HepG2 (cell line): ENCODE measurements around the gene NTN3. TPM values are rescaled to one million over a fixed set of nuclear protein-coding genes. Genes with fewer than 3 reads are reported as not detected.

ENCODE experiments used
- ATAC-seq: fragments of 200-7000 bp; cut with Tn5 transposase; 3 replicates; pipeline ENCODE4 v1.9.1; 2020; ENCODE audit warnings: mild to moderate bottlenecking, moderate library complexity
- BruUV-seq: library from RNA; stranded (reverse); fragments of 400-500 nt; replicated peaks from 2 replicates; lab custom pipeline; 2021; lab: Mats Ljungman, UMichigan
- CTCF ChIA-PET: fragments of 300-600 bp; formaldehyde crosslinking; extraction: SDS; loops from one replicate; lab custom pipeline; 2021; ENCODE audit warnings: low total read pairs, inconsistent platforms, low intra/inter-chr PET ratio; lab: Yijun Ruan, JAX
- POLR2A ChIA-PET: fragments of 350-600 bp; sonication (Branson Sonifier 250); formaldehyde crosslinking; loops from one replicate; lab custom pipeline; 2020; ENCODE audit warnings: antibody characterized with exemption, inconsistent platforms; lab: Yijun Ruan, JAX
- DNase-seq: peaks from one replicate; pipeline ENCODE4 v3.0.0-alpha.2; 2015; ENCODE audit warnings: low spot score
- FAIRE-seq: peaks from 3 replicates; lab custom pipeline; 2011; peaks lifted over from hg19 to GRCh38; lab: Jason Lieb, UNC
- H2AFZ ChIP-seq: one replicate; pipeline ENCODE4 v1.6.1; 2011; ENCODE audit warnings: low read length, inconsistent platforms
- H3K27ac ChIP-seq: fragments of 300-600 bp; 3 replicates; pipeline ENCODE4 v1.8.0; 2011; ENCODE audit warnings: mixed run types, mild to moderate bottlenecking, mixed read lengths, low read length, inconsistent platforms; ENCODE audit not compliant: insufficient read depth; ENCODE audit errors: extremely low read length
- H3K27me3 ChIP-seq, 2 experiments: fragments of 200-600 bp in 1 of 2; 2 replicates in 1 of 2; 3 replicates in 1 of 2; pipeline versions ENCODE4 v1.6.0 to v1.8.0; 2011; ENCODE audit warnings: low read length in 2 of 2, mild to moderate bottlenecking in 2 of 2, moderate library complexity in 2 of 2, inconsistent platforms in 1 of 2; ENCODE audit not compliant: insufficient read depth in 2 of 2, control insufficient read depth in 1 of 2
- H3K36me3 ChIP-seq, 2 experiments: fragments of 200-600 bp in 1 of 2; replicated peaks in 1 of 2; 2 replicates in 1 of 2; 3 replicates in 1 of 2; pipeline versions ENCODE4 v1.5.1 to v1.8.0; 2011; ENCODE audit warnings: low read length in 2 of 2, inconsistent platforms in 1 of 2; ENCODE audit not compliant: insufficient read depth in 2 of 2, control insufficient read depth in 1 of 2
- H3K4me1 ChIP-seq: 2 replicates; pipeline ENCODE4 v1.5.1; 2012; ENCODE audit warnings: low read length, inconsistent platforms; ENCODE audit not compliant: insufficient read depth
- H3K4me2 ChIP-seq: 2 replicates; pipeline ENCODE4 v1.6.0; 2011; ENCODE audit warnings: low read depth, low read length, inconsistent platforms
- H3K4me3 ChIP-seq, 3 experiments: fragments of 200-600 bp in 1 of 3; sonication (generic), shearing (Covaris generic) in 1 of 3; replicated peaks in 1 of 3; 2 replicates each; pipeline ENCODE4 v1.5.1; 2011 to 2016; ENCODE audit warnings: low read length in 3 of 3, inconsistent platforms in 2 of 3, low read depth in 2 of 3, mild to moderate bottlenecking in 2 of 3, control low read depth in 1 of 3, mixed read lengths in 1 of 3; ENCODE audit not compliant: insufficient read depth in 1 of 3
- H3K79me2 ChIP-seq: one replicate; pipeline ENCODE4 v1.6.1; 2011; ENCODE audit warnings: low read length, inconsistent platforms; ENCODE audit not compliant: insufficient read depth
- H3K9ac ChIP-seq: 2 replicates; pipeline ENCODE4 v1.6.0; 2011; ENCODE audit warnings: mild to moderate bottlenecking, low read depth, low read length, inconsistent platforms; ENCODE audit not compliant: insufficient read depth
- H3K9me3 ChIP-seq: 2 replicates; pipeline ENCODE4 v1.5.1; 2012; ENCODE audit warnings: mild to moderate bottlenecking, low read length
- H4K20me1 ChIP-seq: 2 replicates; pipeline ENCODE4 v1.6.0; 2011; ENCODE audit warnings: inconsistent platforms, mild to moderate bottlenecking, low read length, moderate library complexity; ENCODE audit not compliant: insufficient read depth
- AGO1 ChIP-seq: fragments of 200-400 bp; formaldehyde crosslinking; IDR thresholded peaks from 2 replicates; pipeline ENCODE4 v1.6.1; 2017; ENCODE audit warnings: mild to moderate bottlenecking, low read depth, low read length, moderate library complexity; ENCODE audit not compliant: poor library complexity, severe bottlenecking
- CREB1 ChIP-seq, 2 experiments: fragments of 450-650 bp in 1 of 2; IDR thresholded peaks; 2 replicates each; pipeline ENCODE4 v1.6.1; 2016 to 2017; ENCODE audit warnings: control low read depth in 1 of 2, mild to moderate bottlenecking in 1 of 2, missing compliant biosample characterization in 1 of 2, missing genetic modification characterization in 1 of 2
- ELF4 ChIP-seq: sonication (generic); formaldehyde crosslinking; IDR thresholded peaks from 2 replicates; pipeline ENCODE4 v1.5.0; 2020; ENCODE audit warnings: missing genetic modification reagents, mild to moderate bottlenecking, moderate library complexity, borderline replicate concordance
- PAWR ChIP-seq: sonication (generic); formaldehyde crosslinking; IDR thresholded peaks from 2 replicates; pipeline ENCODE4 v1.4.0; 2020; ENCODE audit warnings: missing genetic modification reagents, mild to moderate bottlenecking, borderline replicate concordance
- PHF8 ChIP-seq: sonication (generic); formaldehyde crosslinking; IDR thresholded peaks from 2 replicates; pipeline ENCODE4 v1.5.0; 2020; ENCODE audit warnings: missing genetic modification reagents
- POLR2G ChIP-seq: fragments of 200-400 bp; formaldehyde crosslinking; IDR thresholded peaks from 2 replicates; pipeline ENCODE4 v1.6.1; 2018; ENCODE audit warnings: mild to moderate bottlenecking, low read depth, low read length, moderate library complexity
- RBFOX2 ChIP-seq: fragments of 200-400 bp; formaldehyde crosslinking; IDR thresholded peaks from 2 replicates; pipeline ENCODE4 v1.6.1; 2017; ENCODE audit warnings: low read depth, mild to moderate bottlenecking, low read length
- REL ChIP-seq: sonication (generic); formaldehyde crosslinking; conservative IDR thresholded peaks from 2 replicates; pipeline ENCODE4 v1.8.0; 2022; ENCODE audit warnings: mild to moderate bottlenecking, missing genetic modification reagents, moderate library complexity
- RFXAP ChIP-seq: sonication (generic); formaldehyde crosslinking; IDR thresholded peaks from 2 replicates; pipeline ENCODE4 v1.4.0; 2020; ENCODE audit warnings: missing genetic modification reagents, borderline replicate concordance
- YEATS2 ChIP-seq: sonication (generic); formaldehyde crosslinking; IDR thresholded peaks from 2 replicates; pipeline ENCODE4 v1.4.0; 2020; ENCODE audit warnings: missing genetic modification reagents, borderline replicate concordance
- ZNF292 ChIP-seq: sonication (generic); formaldehyde crosslinking; IDR thresholded peaks from 2 replicates; pipeline ENCODE4 v1.8.1; 2022; ENCODE audit warnings: mild to moderate bottlenecking, low read depth, missing genetic modification reagents, borderline replicate concordance
- ZNF550 ChIP-seq: sonication (generic); formaldehyde crosslinking; IDR thresholded peaks from 2 replicates; pipeline ENCODE4 v1.4.0; 2020; ENCODE audit warnings: mild to moderate bottlenecking, missing genetic modification reagents, borderline replicate concordance
- ZNF563 ChIP-seq: sonication (generic); formaldehyde crosslinking; IDR thresholded peaks from 2 replicates; pipeline ENCODE4 v1.8.0; 2022; ENCODE audit warnings: mild to moderate bottlenecking, moderate library complexity, missing genetic modification reagents
- ZSCAN12 ChIP-seq: sonication (generic); formaldehyde crosslinking; IDR thresholded peaks from 2 replicates; pipeline ENCODE4 v1.9.0; 2021; ENCODE audit warnings: mild to moderate bottlenecking, missing genetic modification reagents
- WGBS: methylation state at CpG from one replicate; pipeline ENCODE4 v1.1.6; 2017; ENCODE audit warnings: low lambda C conversion rate; 5-methylcytosine and 5-hydroxymethylcytosine counted together
- in situ Hi-C: cut with HindIII; loops from 2 replicates; pipeline ENCODE4 v1.10.0; 2017; ENCODE audit warnings: low pct_unique_long_range_greater_than_20kb; ENCODE audit not compliant: extremely low pct_ligation_motif_present
- intact Hi-C: fragments of 100-400 bp; cut with micrococcal nuclease; formaldehyde crosslinking; loops from one replicate; pipeline ENCODE4 v1.10.0; 2022; ENCODE audit not compliant: unreplicated experiment
- polyA plus RNA-seq, 8 experiments: library from polyadenylated mRNA; depleted of rRNA in 3 of 8; stranded (reverse) in 7 of 8; unstranded in 1 of 8; fragments of >200 nt; fragmentation: Illumina TruSeq in 4 of 8; extraction: Trizol in 4 of 8; gene quantifications; 2 replicates each; pipeline versions ENCODE4 v1.2.1 to v1.2.3, GENCODE V29; 2011 to 2016; ENCODE audit warnings: low read depth in 4 of 8, missing spikeins in 1 of 8, mixed read lengths in 1 of 8; ENCODE audit not compliant: insufficient read depth in 1 of 8
- total RNA-seq, 5 experiments: library from RNA; depleted of rRNA; stranded (reverse); fragments of >200 nt; fragmentation: Illumina TruSeq; extraction: Trizol; gene quantifications; 2 replicates each; pipeline ENCODE4 v1.2.3, GENCODE V29; 2016; ENCODE audit warnings: low read depth in 1 of 5
- TF ChIP-seq, protein P1 (sequence below): sonication (generic); formaldehyde crosslinking; IDR thresholded peaks from 2 replicates; pipeline ENCODE4 v1.8.0; 2022; ENCODE audit warnings: mild to moderate bottlenecking, missing genetic modification reagents, moderate library complexity
- TF ChIP-seq, protein P2 (sequence below): sonication (generic); formaldehyde crosslinking; IDR thresholded peaks from 2 replicates; pipeline ENCODE4 v1.4.0; 2020; ENCODE audit warnings: missing genetic modification reagents

Gene NTN3
- total and polyA plus RNA-seq, 2 of the 13 experiments (the other 11 are each of a cell fraction or from before 2014, with no cell fraction given) = 0.09 to 0.20 TPM

GRCh38 chr16:2513405-2514332 lies 42.6 kb downstream of the NTN3 start, which contains the start of gene ATP6V0C:
Gene ATP6V0C (plus strand): TSS chr16:2513952. CDS start chr16:2514104, 152 bp downstream.
- BruUV-seq = no TSS peak
- Histone ChIP-seq H3K79me2 (peaks cover 42% of the 10 kb centered on the region), H3K27ac (peak within 1 kb of the TSS; percentile 91), H3K4me3 (peak within 1 kb of the TSS; percentile 89 to 97 (median 94)), H2AFZ (no peak within 1 kb of the TSS), H3K9ac (peak within 1 kb of the TSS; percentile 93), H3K36me3 (peaks cover 0 to 4% of the 10 kb centered on the region in 2 experiments; a peak in 1 of 5 replicates), H4K20me1 (peaks cover 42% of the 10 kb centered on the region), H3K9me3 (no peaks in the 10 kb centered on the region), H3K27me3 (no peaks in the 10 kb centered on the region; a peak in 1 of 5 replicates), H3K4me1 (peaks cover 57% of the 10 kb centered on the region), H3K4me2 (peak within 1 kb of the TSS; percentile 84)
- peak; percentile 78 for ATAC-seq
- intact Hi-C loops (no loop called here), in situ Hi-C loops (no loop called here)
- CTCF ChIA-PET = interaction anchor here (1.3 kb wide), 1 partner anchor 11 kb away, joined by 3 read pairs; no protein-coding TSS in a partner anchor
- WGBS = 3% methylated on average over 13 of the region's 122 CpGs
- FAIRE-seq = peak; percentile 77
- DNase-seq = peak; percentile 83
- POLR2A ChIA-PET = interaction anchor here (0.7 to 4.2 kb wide), 12 partner anchors 11 to 358 kb away, joined by 3 to 42 read pairs (median 4); partner anchors contain the start of genes CEMP1, ECI1, PDPK1 and PGP
- TF ChIP-seq REL (0 out of 2 replicates have a peak, but pooled peaks have one; percentile 18), PAWR (CRISPR knock-in tag) (no peak), ZNF550 (CRISPR knock-in tag) (no peak), CREB1 (IDR thresholded peaks at IDR 0.05) (peak; percentile 99), CREB1 (CRISPR knock-in tag; IDR thresholded peaks at IDR 0.05) (no peak), POLR2G (peak; percentile 79), RBFOX2 (peak; percentile 87), AGO1 (peak; percentile 40), RFXAP (CRISPR knock-in tag) (peak; percentile 50; the same call in 1 of the 2 replicates), YEATS2 (0 out of 2 replicates have a peak, but pooled peaks have one; percentile 10), ZNF563 (CRISPR knock-in tag) (peak; percentile 23; the same call in 1 of the 2 replicates), ZSCAN12 (CRISPR knock-in tag) (no peak), ELF4 (CRISPR knock-in tag) (peak; percentile 31; the same call in 1 of the 2 replicates), ZNF292 (CRISPR knock-in tag) (0 out of 2 replicates have a peak, but pooled peaks have one; percentile 27), PHF8 (CRISPR knock-in tag) (peak; percentile 58; the same call in 1 of the 2 replicates)
- TF ChIP-seq, protein P1, sequence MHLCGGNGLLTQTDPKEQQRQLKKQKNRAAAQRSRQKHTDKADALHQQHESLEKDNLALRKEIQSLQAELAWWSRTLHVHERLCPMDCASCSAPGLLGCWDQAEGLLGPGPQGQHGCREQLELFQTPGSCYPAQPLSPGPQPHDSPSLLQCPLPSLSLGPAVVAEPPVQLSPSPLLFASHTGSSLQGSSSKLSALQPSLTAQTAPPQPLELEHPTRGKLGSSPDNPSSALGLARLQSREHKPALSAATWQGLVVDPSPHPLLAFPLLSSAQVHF (CRISPR knock-in tag) = no peak
- TF ChIP-seq, protein P2, sequence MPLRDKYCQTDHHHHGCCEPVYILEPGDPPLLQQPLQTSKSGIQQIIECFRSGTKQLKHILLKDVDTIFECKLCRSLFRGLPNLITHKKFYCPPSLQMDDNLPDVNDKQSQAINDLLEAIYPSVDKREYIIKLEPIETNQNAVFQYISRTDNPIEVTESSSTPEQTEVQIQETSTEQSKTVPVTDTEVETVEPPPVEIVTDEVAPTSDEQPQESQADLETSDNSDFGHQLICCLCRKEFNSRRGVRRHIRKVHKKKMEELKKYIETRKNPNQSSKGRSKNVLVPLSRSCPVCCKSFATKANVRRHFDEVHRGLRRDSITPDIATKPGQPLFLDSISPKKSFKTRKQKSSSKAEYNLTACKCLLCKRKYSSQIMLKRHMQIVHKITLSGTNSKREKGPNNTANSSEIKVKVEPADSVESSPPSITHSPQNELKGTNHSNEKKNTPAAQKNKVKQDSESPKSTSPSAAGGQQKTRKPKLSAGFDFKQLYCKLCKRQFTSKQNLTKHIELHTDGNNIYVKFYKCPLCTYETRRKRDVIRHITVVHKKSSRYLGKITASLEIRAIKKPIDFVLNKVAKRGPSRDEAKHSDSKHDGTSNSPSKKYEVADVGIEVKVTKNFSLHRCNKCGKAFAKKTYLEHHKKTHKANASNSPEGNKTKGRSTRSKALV (CRISPR knock-in tag) = 0 out of 2 replicates have a peak, but pooled peaks have one; percentile 4
